ENCODE results near the gene CABP4.
A peak's percentile ranks its signal among the peaks of the same experiment; 100 is the strongest.

The CABP4 gene

GRCh38 chr11:67507242-67507863, 52.2 kb downstream of the CABP4 start:
- DNase-seq (ENCODE audit: low read depth in 1 of 2, low spot score in 1 of 2), result no peak

GRCh38 chr11:67507864-67508485, 52.8 kb downstream of the CABP4 start, which contains the start of gene CDK2AP2:
CDK2AP2 (minus strand) TSS chr11:67508162; CDS start chr11:67508082, 80 bp downstream.
- DNase-seq (ENCODE audit: low read depth in 1 of 2, low spot score in 1 of 2), result peak; percentile 87 to 96

GRCh38 chr11:67508486-67509121, 53.5 kb downstream of the CABP4 start:
- DNase-seq (ENCODE audit: low read depth in 1 of 2, low spot score in 1 of 2), result peak; percentile 98 to 100

- DNase-seq (ENCODE audit: low read depth in 1 of 2, low spot score in 1 of 2), result no peak
Measured at GRCh38 chr11:67510023-67510345, 54.8 kb downstream of the CABP4 start.
